ENCODE data around the gene LGI2.

DNA sequence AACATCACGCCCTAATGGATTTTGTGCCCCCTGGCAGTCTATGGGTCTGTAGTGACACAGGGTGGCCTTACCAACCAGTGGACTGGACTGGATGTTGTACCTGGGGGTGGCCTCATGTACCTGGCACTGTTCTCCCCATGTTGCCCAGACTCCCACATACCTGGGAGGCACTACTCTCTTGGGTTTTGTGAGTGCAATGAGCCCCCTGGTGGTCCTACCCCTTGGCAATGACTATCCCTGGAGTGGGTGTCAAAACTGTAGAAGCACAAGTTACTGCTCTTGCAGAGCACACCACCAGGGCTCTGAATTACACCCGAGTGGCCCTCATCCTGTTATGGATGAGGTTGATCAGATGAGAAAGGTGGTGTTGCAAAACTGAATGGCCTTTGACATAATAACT lies 60.1 kb downstream of the LGI2 start:
- TF ChIP-seq, protein P1, sequence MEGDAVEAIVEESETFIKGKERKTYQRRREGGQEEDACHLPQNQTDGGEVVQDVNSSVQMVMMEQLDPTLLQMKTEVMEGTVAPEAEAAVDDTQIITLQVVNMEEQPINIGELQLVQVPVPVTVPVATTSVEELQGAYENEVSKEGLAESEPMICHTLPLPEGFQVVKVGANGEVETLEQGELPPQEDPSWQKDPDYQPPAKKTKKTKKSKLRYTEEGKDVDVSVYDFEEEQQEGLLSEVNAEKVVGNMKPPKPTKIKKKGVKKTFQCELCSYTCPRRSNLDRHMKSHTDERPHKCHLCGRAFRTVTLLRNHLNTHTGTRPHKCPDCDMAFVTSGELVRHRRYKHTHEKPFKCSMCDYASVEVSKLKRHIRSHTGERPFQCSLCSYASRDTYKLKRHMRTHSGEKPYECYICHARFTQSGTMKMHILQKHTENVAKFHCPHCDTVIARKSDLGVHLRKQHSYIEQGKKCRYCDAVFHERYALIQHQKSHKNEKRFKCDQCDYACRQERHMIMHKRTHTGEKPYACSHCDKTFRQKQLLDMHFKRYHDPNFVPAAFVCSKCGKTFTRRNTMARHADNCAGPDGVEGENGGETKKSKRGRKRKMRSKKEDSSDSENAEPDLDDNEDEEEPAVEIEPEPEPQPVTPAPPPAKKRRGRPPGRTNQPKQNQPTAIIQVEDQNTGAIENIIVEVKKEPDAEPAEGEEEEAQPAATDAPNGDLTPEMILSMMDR (optimal IDR thresholded peaks at IDR 0.05 in 1 of 3, IDR thresholded peaks at IDR 0.05 in 1 of 3, conservative IDR thresholded peaks at IDR 0.05 in 1 of 3; ENCODE audit: extremely low read depth in 1 of 3, insufficient read depth in 2 of 3, low read length in 3 of 3) = no peak
- TF ChIP-seq EZH2 (IDR thresholded peaks at IDR 0.05; ENCODE audit: low read length) = no peak
